ELF-1 (cell line): ENCODE data around the gene VSTM1.
A peak's percentile ranks its signal among the peaks of the same experiment; 100 is the strongest.

Experiments used
- DNase-seq: peaks from one replicate; pipeline ENCODE4 v3.0.0-alpha.2; 2016; ENCODE audit warnings: low read depth, low spot score

The VSTM1 gene

DNA sequence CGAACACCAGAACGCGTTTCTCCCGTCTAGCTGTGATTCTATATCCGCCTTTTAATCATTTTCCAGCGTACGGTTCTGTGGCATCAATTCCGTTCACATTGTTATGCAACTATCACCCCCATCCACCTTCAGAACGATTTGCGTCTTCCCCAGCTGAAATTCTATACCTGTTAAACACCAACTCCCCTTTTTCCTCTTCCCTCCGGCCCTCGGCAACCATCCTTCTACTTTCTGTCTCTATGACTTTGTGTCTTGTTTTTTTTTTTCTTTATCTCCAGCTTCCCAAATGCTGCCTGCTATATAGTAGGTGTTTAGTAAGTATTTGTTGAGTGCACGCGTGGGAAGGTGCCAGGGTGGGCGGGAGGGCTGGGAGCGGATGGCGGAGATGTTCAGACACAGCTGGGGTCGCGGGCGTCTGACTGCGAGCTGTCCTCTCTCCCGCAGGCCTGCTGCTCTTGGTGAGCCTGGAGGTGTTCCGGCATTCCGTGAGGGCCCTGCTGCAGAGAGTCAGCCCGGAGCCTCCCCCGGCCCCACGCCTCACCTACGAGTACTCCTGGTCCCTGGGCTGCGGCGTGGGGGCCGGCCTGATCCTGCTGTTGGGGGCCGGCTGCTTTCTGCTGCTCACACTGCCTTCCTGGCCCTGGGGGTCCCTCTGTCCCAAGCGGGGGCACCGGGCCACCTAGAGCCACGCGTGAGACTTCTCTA is 52.0 kb downstream of the VSTM1 start:
- DNase-seq = no peak

DNA sequence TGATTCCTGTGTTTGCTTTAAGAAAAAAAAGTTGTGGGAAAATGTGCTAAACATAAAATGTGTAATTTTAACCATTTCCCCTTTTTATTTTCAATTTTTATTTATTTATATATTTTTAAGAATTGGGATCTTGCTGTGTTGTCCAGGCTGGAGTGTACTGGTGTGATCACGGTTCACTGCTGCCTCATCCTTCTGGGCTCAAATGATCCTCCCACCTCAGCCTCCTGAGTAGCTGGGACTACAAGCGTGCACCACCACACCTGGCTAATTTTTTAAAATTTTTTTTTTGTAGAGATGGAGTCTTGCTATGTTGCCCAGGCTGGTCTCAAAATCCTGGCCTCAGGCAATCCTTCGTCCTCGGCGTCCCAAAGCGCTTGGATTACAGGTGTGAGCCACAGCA is 53.2 kb downstream of the VSTM1 start:
- no peak for DNase-seq

- DNase-seq = no peak
Observed at GRCh38 chr19:54009440-54009839, 54.3 kb downstream of the VSTM1 start.

DNA sequence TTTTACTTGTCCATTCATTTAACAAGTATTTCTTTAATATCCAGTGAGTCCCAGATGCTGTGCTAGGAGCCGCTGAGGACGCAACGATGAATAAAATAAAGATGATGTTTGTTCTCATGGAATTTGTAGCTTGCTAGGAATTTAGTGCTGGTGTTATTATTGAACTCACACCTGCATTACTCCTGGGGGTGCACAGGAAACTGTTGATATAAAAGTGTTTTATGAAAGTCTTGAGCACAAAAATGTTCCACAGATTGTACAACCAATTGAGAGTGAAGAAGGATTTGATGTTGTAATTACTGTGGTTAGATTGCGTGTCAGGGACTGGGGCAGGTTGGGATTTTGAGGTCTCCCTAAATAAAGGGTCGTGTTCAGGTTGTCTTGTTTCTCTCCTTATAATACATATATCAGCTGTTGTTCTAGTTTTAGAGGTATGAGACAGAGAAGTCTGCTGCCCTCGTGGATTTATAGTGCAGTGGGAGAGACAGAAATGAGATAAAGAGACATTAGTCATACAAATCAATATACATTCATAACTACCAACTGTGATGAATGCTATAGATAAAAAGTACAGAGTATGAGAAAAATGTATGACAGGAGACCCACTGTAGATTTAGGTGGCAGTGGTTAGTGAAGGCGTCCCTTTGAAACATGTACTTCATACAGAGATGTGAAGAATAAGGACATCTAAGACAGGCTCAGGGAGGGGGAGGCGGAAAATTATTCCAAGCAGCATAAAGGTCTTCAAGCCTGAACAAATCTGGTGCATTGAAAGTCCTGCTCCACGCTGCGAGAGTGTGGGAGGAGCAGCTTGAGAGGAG is 61.0 kb downstream of the VSTM1 start:
- DNase-seq = no peak

- no peak for DNase-seq
Observed at GRCh38 chr19:54001496-54001895, 62.2 kb downstream of the VSTM1 start.

GRCh38 chr19:53999694-54000093 is 64.0 kb downstream of the VSTM1 start:
- DNase-seq = no peak

DNA sequence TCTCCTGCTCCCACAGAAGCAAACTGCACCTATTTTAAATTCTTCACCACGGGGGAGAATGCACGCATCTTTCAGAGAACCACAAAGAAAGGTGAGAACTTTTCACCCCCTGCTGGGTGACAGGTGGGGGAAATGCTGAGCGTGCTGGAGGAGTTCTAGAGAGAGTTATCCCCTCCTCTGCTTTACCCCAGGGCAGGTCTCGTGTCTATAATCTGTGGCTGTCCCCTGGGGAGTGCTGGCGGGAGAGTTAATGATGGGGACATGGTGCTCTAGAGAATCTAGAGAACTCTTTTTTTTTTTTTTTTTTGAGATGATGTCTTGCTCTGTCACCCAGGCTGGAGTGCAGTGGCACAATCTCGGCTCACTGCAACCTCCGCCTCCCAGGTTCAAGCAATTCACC is 65.5 kb downstream of the VSTM1 start:
- no peak for DNase-seq

- DNase-seq = no peak
Observed at GRCh38 chr19:53994811-53995210, 68.9 kb downstream of the VSTM1 start.

DNA sequence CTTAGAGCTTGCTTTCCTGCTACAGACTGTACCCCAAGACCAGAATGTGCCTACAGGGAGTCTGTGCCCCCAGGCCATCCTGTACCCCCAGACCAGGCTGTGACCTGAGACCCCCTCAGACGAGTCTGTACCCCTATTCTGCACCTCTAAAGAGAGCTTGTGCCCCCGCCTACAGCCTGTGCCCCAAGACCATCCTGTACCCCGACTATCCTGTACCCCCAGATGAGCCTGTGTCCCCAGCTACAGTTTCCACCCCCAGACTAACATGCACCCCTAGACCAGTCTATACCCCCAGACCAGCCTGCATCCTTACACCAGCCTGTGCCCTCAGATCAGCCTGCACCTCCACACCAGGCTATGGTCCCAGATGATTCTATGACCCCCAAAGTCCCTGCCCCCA is 70.2 kb downstream of the VSTM1 start:
- no peak for DNase-seq

DNA sequence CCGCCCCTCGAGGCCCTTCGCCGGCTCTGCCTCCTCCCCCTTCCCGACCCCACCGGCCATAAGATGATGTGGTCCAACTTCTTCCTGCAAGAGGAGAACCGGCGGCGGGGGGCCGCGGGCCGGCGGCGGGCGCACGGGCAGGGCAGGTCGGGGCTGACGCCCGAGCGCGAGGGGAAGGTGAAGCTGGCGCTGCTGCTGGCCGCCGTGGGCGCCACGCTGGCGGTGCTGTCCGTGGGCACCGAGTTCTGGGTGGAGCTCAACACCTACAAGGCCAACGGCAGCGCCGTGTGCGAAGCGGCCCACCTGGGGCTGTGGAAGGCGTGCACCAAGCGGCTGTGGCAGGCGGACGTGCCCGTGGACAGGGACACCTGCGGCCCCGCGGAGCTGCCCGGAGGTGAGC is 70.9 kb downstream of the VSTM1 start:
- no peak for DNase-seq

GRCh38 chr19:53992211-53992610 is 71.5 kb downstream of the VSTM1 start:
- no peak for DNase-seq

- DNase-seq = peak; percentile 55
Observed at GRCh38 chr19:53991224-53992113, 72.2 kb downstream of the VSTM1 start, which contains the start of gene CACNG6. TSS of gene CACNG6 (plus strand) at chr19:53991637. CDS start at chr19:53992878, 1,241 bp downstream.
